Activated T-cell treated with anti-CD3 and anti-CD28 coated beads, Interleukin-2, amount 50 U/mL, for 1 hour (primary cell): ENCODE data around the gene CCDC197.

Experiments
- DNase-seq: peaks from one replicate; pipeline ENCODE4 v3.0.0-alpha.2; 2020

The CCDC197 gene

GRCh38 chr14:93980456-93981201 is 16.5 kb upstream of the CCDC197 start:
- no peak for DNase-seq

DNA sequence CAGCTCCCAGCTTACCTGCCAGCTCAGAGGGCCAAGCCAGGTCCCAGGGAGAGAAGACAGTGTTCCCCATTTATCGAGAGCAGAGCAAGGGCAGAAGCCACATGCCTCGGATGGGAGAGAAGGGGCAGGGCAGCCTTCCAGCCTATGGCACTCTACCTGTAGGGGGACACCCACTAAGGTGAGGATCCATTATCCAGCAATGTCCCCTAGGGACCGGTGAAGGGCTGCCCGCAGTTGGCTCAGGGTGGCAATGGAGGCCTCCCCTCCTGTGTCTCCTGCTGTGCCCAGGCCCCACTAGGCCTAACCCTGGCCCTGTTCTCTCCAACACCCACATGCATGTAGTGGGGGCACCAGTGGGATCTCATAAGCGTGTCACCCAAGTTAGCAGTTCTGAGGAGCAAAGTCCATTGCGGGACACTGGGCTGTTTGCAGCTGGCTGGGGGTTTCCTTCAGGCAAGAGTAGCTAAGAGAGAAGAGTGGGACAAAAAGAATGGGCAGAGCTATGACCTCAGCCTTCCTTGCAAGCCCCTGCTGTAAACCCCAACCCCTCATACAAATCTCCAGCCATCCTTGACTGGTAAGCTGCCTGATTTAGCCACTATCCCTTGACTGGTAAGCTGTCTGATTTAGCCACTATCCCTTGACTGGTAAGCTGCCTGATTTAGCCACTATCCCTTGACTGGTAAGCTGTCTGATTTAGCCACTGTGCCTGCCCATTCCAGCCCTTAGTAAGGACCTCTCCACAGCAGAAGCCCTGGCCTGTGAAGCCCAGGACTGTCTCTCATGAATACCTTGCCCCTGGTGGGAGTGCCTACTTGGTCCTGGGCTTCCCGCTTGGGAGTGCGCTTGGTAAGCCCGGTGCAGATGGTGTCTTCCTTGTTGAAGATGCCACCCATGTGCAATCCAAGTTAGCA is 15.5 kb upstream of the CCDC197 start:
- no peak for DNase-seq

- DNase-seq, result no peak
Measured at GRCh38 chr14:93982230-93983007, 14.7 kb upstream of the CCDC197 start.

- DNase-seq, result no peak
Measured at GRCh38 chr14:93984070-93984469, 13.0 kb upstream of the CCDC197 start.

GRCh38 chr14:93984987-93985410 is 12.1 kb upstream of the CCDC197 start:
- no peak for DNase-seq

DNA sequence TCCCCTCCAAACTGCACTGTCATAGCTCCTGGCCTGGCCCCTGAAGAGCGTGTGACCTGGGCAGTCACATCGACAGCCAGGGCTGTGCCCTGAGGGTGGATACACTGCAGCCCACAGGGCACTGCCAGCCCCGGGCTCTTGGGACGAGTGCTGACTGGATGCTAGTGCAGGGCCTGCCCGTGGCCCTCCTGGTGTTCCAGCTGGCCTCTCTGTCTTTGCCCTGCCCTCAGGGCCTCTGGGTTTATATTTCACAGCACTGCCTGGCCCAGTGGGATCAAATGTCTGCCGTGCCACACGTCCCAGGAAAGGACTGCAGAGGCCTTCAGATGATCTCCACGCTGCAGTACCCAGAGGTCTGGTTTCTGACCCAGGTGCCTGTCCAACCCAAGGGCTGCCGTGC is 10.1 kb upstream of the CCDC197 start:
- no peak for DNase-seq

DNA sequence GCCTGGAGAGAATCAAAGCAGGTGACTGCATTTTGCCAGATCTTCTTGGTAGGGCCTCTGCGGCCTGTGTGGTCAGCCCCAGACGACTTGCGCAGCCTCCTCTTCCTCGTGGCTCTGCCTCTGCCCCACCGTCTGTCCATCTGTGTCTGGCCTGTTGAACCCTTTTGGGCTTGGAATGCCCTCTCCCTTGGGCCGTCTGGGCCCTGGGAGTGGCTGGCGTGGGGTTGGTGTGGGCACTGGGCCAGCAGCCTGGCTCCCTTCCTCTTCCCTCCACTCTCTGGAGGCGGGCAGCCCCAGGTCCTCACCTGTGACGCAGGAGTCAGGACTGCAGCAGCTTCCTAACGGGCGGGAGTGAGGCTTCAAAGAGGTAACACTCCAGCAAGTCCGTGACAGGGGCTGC is 9.7 kb upstream of the CCDC197 start:
- no peak for DNase-seq

GRCh38 chr14:93987815-93988476 is 9.2 kb upstream of the CCDC197 start:
- no peak for DNase-seq

DNA sequence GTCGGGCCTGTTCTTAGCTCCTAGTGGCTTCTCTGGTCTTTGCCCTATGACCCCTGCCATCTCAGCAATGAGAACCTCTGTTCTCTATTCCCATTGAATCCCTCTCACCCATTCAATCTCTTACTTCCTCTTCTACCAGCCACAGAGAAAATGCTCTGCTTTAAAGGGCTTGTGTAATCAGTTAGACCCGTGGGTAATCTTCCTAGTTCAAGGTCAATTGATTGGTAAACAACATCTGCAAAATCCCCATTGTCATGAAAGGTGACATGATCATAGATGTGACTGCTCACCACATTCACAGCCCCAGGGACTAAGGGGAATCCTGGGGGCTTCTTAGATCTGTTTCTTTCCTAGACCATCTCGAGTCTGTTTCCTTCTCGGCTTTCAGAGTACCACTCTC is 7.2 kb upstream of the CCDC197 start:
- no peak for DNase-seq

GRCh38 chr14:93991212-93991611 is 5.9 kb upstream of the CCDC197 start:
- DNase-seq, result no peak

GRCh38 chr14:93991649-93992048 is 5.5 kb upstream of the CCDC197 start:
- DNase-seq, result no peak

DNA sequence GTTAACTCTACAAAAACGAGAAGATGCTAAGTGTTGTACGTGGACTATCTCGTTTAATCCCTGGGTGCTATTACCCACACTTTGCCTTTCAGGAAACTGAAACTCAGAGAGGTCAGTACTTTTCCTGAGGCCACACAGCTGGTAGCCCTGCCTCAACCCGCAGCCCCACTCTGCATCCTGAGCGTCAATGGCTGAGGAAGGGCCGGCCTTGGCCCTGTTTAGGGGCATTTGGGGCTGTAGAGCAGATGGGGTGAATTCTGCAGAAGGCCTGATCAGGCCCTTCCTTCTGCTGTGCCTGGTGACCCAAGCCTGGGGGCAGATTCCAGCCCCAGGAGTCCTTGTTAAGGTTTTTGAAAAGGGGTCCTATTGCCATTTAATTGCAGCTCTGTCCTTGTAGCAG is 3.7 kb upstream of the CCDC197 start:
- DNase-seq, result no peak

DNA sequence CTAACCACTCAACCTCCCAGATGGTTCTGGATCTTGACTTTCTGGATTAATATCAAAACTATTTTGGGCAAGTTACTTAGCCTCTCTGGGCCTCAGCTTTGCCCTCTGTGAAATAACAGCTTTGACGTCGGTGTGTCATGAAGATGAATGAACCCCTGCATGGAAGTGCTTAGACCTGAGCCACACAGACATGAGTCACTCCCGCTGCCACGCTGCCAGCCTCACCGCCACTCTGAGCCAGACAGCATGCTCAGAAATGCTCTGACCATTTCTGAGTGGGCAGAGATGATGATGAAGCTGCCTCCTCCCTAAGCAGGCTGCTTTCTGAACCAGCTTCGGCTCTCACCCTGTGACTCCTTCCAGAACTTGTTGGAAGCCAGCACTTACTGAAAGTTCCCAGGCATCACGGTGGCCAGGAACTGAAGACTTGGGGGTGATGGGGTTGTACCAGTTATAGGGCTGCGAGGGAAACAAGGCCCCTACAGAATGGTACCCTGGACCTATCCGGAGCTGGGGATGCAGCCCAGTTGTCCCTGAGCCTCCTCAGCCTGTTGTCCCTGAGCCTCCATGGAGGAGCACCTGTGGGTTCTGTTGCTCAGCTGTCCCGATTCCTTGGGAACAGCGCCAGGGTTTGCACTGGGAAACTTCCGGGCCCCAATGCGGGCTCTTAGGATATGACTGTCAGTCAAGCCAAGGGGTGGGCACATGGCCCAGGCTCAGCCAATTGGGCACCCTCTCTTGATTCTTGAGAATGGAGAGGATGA is 2.0 kb upstream of the CCDC197 start:
- no peak for DNase-seq

DNA sequence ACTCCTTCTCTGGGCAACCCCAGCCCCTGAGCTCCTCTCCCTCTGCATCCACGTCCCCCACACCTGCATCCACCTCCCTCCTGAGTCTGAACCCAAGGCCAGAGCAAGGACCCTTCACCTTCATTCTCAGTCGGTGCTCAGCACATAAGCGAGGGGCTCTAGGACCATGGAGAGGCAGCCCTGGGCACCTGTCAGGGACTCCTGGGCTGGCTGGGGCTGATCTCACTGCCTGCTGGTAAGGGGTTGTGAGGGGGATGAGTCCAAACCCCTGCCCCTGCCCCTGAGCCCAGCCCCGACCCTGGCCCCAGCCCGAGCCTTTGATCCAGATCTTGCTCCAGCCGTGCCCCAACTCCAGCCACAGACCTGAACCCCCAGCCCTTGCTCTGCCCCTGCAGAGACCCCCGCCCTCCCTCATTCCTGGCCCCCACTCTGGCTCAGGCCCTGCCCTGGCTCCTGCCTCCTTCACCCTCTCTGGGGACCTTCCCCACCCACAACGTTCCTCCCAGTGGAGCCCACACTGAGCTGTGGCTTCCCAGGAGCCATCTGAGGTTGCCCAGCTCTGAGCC is 888 bp upstream of the CCDC197 start:
- DNase-seq, result no peak

DNA sequence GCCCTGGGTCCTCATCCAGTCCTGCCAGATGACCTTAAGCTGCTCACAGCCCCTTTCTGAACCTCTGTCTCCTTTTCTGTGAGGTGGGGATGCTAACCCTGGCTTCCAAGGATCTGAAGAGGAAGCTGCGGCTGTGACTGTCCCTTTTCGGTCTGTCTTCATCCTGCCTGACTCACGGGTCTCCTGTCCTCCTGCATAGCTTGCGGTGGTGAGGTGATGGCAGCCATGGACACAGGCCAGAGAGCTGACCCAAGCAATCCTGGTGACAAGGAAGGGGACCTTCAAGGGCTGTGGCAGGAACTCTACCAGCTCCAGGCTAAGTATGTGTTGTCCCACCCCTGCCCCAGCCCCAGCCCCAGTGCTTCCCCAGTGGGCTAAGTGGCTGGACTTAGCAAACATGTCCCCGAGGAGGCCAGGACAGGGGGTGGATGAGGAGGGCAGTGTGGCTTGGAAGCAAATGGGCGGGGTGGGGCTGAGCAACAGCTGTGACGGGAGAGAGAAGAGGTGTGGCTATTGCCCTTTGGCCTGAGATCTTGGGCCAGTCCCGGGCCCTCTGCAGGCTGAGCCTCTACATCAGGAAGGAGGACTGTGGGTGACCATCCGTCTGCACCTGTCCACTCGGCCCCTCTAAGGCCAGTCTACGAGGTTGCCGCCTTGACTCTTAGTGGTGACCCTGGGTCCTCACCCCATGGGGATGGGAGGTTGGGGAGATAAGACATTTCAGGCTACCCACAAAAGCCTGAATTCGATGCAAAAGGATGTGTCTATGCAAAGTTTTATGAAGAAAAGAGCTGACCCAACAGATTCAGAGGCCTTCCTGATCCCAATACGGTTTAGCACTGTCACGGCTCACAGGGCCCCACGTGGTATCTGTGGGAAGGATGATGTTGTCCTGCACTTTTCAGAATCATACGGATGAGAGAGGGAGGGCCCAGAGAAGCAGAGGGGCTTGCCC is 1.1 kb downstream of the CCDC197 start:
- no peak for DNase-seq

GRCh38 chr14:93998871-93999403 is 1.8 kb downstream of the CCDC197 start:
- no peak for DNase-seq

- DNase-seq, result no peak
Measured at GRCh38 chr14:93999573-93999972, 2.5 kb downstream of the CCDC197 start.

GRCh38 chr14:94000267-94000666 is 3.2 kb downstream of the CCDC197 start:
- no peak for DNase-seq

DNA sequence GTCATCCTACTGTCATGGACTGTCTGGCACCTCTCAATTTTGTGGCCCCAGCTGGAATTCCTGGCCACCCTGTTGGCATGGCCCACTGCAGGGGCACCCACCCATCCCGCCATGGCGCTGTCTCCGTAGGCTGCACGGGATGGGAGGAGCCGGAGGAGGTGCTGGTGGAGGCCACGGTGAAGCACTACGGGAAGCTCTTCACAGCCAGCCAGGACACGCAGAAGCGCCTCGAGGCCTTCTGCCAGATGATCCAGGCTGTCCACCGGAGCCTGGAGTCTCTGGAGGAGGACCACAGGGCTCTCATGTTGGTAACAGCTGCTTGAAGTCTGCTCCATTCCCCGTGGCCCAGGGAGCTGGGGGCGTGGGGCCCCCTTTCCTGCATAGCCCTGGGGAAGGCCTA is 3.9 kb downstream of the CCDC197 start:
- DNase-seq, result no peak
